NCI-H1436 treated with DMSO at 0.1 percent for 48 hours (cell line): ENCODE measurements around the gene OR2D3.
"Not testable (repeated sequence)": the region's sequence is repeated elsewhere in the genome, so short reads cannot be mapped to it uniquely, and the experiment has no call there.

Source experiments
- DNase-seq: peaks from one replicate; lab custom pipeline; 2025; lab: John Stamatoyannopoulos, UW

The OR2D3 gene

GRCh38 chr11:6928916-6929315 lies 8.1 kb downstream of the OR2D3 start:
- no peak for DNase-seq

- no peak for DNase-seq
Measured at GRCh38 chr11:6931146-6931713, 10.4 kb downstream of the OR2D3 start.

- DNase-seq: no peak
Measured at GRCh38 chr11:6932145-6932544, 11.3 kb downstream of the OR2D3 start.

- no peak for DNase-seq
Measured at GRCh38 chr11:6941970-6942369, 21.2 kb downstream of the OR2D3 start.

- no peak for DNase-seq
Measured at GRCh38 chr11:6943131-6943530, 22.3 kb downstream of the OR2D3 start.

GRCh38 chr11:6954248-6954647 lies 33.4 kb downstream of the OR2D3 start:
- DNase-seq: not testable (repeated sequence)

- no peak for DNase-seq
Measured at GRCh38 chr11:6962141-6962540, 41.3 kb downstream of the OR2D3 start.

GRCh38 chr11:6962673-6963072 lies 41.9 kb downstream of the OR2D3 start:
- DNase-seq: no peak

- no peak for DNase-seq
Measured at GRCh38 chr11:6968816-6969215, 48.0 kb downstream of the OR2D3 start.

- DNase-seq: not testable (repeated sequence)
Measured at GRCh38 chr11:6969854-6970253, 49.1 kb downstream of the OR2D3 start.
